ENCODE results near the gene ARHGAP12. TPM values are rescaled to one million over a fixed set of nuclear protein-coding genes. Genes with fewer than 3 reads are reported as not detected.
A peak's percentile ranks its signal among the peaks of the same experiment; 100 is the strongest.

The ARHGAP12 gene
- polyA plus RNA-seq, 4 donors, result 15.9 to 53.9 (median 32.9) TPM

DNA sequence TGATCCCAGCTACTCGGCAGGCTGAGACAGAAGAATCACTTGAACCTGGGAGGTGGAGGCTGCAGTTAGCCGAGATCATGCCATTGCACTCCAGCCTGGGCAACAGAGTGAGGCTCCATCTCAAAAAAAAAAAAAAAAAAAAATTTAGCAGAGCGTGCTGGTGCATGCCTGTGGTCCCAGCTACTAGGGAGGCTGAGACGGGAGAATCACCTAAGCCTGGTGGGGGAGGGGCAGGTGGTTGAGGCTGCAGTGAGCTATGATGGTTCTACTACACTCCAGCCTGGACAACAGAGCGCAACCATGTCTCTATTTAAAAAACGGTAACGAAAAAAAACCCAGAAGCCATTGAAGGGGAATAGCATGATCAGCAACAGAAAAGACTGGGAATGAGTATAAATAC, 89.9 kb downstream of the ARHGAP12 start:
- H3K36me3 ChIP-seq (ENCODE audit: control insufficient read depth in 3 of 3, insufficient read depth in 2 of 3, low read depth in 1 of 3, low read length in 3 of 3), result peaks cover 0 to 14% (median 4%) of the 10 kb centered on the region in 3 donors
- FAIRE-seq (no peak), DNase-seq (no peak)
- H3K4me3 ChIP-seq (ENCODE audit: low read depth in 1 of 3, low read length in 3 of 3), result no peak overlapping the region
- no peaks in the 10 kb centered on the region for H3K9me3 ChIP-seq (ENCODE audit: control insufficient read depth in 2 of 2, insufficient read depth in 1 of 2, low read depth in 1 of 2, low read length in 1 of 2)
- WGBS, 3 donors, result 95 to 98% (median 96%) methylated on average over 7 of the region's 7 CpGs
- no peaks in the 10 kb centered on the region for H3K4me1 ChIP-seq (ENCODE audit: control insufficient read depth in 3 of 3, insufficient read depth in 2 of 3, low read depth in 1 of 3, low read length in 2 of 3)
- no peaks in the 10 kb centered on the region for H3K27me3 ChIP-seq (ENCODE audit: control insufficient read depth in 3 of 3, insufficient read depth in 3 of 3, low read length in 3 of 3)
- no peak overlapping the region for H3K27ac ChIP-seq (ENCODE audit: low read depth in 1 of 3, low read length in 2 of 3)

DNA sequence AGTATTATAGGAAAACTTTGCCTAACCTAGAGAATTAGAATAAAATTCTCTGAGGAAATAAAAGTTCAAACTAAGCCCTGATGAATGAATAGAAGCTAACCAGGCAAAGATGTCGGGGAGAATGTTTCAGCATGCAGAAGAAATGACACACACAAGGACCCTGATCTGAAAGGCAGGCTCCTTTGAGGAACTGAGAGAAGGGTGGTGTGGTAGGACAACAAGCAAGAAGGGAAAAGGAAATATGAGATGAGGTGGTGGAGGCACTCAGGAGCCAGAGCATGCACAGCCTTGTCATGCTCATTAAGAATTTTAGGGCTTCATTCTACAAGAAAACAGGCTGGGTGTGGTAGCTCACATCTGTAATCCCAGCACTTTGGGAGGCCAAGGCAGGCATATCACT, 90.6 kb downstream of the ARHGAP12 start:
- DNase-seq, result no peak

GRCh38 chr10:31836569-31837406, 91.8 kb downstream of the ARHGAP12 start:
- no peaks in the 10 kb centered on the region for H3K27me3 ChIP-seq (ENCODE audit: control insufficient read depth in 3 of 3, insufficient read depth in 3 of 3, low read length in 3 of 3)
- no peak overlapping the region for H3K4me3 ChIP-seq (ENCODE audit: low read depth in 1 of 3, low read length in 3 of 3)
- H3K27ac ChIP-seq (ENCODE audit: low read depth in 1 of 3, low read length in 2 of 3), result no peak overlapping the region
- 78 to 83% (median 81%) methylated on average over 9 of the region's 9 CpGs for whole genome bisulfite sequencing, 3 donors
- H3K36me3 ChIP-seq (ENCODE audit: control insufficient read depth in 3 of 3, insufficient read depth in 2 of 3, low read depth in 1 of 3, low read length in 3 of 3), result peaks cover 0 to 14% (median 4%) of the 10 kb centered on the region in 3 donors
- no peak for FAIRE-seq
- H3K9me3 ChIP-seq (ENCODE audit: control insufficient read depth in 2 of 2, insufficient read depth in 1 of 2, low read depth in 1 of 2, low read length in 1 of 2), result no peaks in the 10 kb centered on the region
- H3K4me1 ChIP-seq (ENCODE audit: control insufficient read depth in 3 of 3, insufficient read depth in 2 of 3, low read depth in 1 of 3, low read length in 2 of 3), result no peaks in the 10 kb centered on the region
- DNase-seq, result peak in 1 of 2 donors; percentile 23

More for the DNA sequence above, 90.6 kb downstream of the ARHGAP12 start:
- Histone ChIP-seq H3K27ac (ENCODE audit: low read depth in 1 of 3, low read length in 2 of 3) (no peak overlapping the region), H3K36me3 (ENCODE audit: control insufficient read depth in 3 of 3, insufficient read depth in 2 of 3, low read depth in 1 of 3, low read length in 3 of 3) (peaks cover 0 to 14% (median 4%) of the 10 kb centered on the region in 3 donors), H3K27me3 (ENCODE audit: control insufficient read depth in 3 of 3, insufficient read depth in 3 of 3, low read length in 3 of 3) (no peaks in the 10 kb centered on the region), H3K4me1 (ENCODE audit: control insufficient read depth in 3 of 3, insufficient read depth in 2 of 3, low read depth in 1 of 3, low read length in 2 of 3) (no peaks in the 10 kb centered on the region), H3K4me3 (ENCODE audit: low read depth in 1 of 3, low read length in 3 of 3) (no peak overlapping the region), H3K9me3 (ENCODE audit: control insufficient read depth in 2 of 2, insufficient read depth in 1 of 2, low read depth in 1 of 2, low read length in 1 of 2) (no peaks in the 10 kb centered on the region)
- FAIRE-seq, result no peak
- WGBS, 3 donors, result 96 to 98% (median 96%) methylated on average over 1 of the region's 1 CpG

DNA sequence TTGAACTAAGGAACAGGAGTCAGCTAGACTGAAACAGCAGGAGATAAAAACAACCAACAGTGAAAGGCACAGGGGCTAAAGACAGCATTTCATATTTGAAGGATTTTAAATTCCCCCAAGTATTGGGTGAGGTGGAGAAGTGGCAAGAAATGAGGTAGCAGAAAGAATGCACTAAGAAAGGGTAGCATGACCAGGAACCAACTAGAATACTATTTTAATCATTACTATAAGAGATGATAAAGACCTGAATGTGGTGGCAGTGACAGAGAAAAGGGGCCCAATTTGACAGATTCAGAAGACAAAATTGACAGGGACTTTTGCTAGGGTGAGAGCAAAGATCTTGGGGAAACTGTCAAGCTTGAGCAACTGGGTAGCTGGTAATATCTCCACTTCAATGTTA, 94.9 kb downstream of the ARHGAP12 start:
- no peak for DNase-seq
- Histone ChIP-seq H3K4me3 (ENCODE audit: low read depth in 1 of 3, low read length in 3 of 3) (no peak overlapping the region), H3K27me3 (ENCODE audit: control insufficient read depth in 3 of 3, insufficient read depth in 3 of 3, low read length in 3 of 3) (no peaks in the 10 kb centered on the region), H3K27ac (ENCODE audit: low read depth in 1 of 3, low read length in 2 of 3) (no peak overlapping the region), H3K9me3 (ENCODE audit: control insufficient read depth in 2 of 2, insufficient read depth in 1 of 2, low read depth in 1 of 2, low read length in 1 of 2) (no peaks in the 10 kb centered on the region), H3K36me3 (ENCODE audit: control insufficient read depth in 3 of 3, insufficient read depth in 2 of 3, low read depth in 1 of 3, low read length in 3 of 3) (peaks cover 0 to 13% (median 4%) of the 10 kb centered on the region in 3 donors), H3K4me1 (ENCODE audit: control insufficient read depth in 3 of 3, insufficient read depth in 2 of 3, low read depth in 1 of 3, low read length in 2 of 3) (no peaks in the 10 kb centered on the region)
- no peak for FAIRE-seq

- Histone ChIP-seq H3K9me3 (ENCODE audit: control insufficient read depth in 2 of 2, insufficient read depth in 1 of 2, low read depth in 1 of 2, low read length in 1 of 2) (no peaks in the 10 kb centered on the region), H3K27me3 (ENCODE audit: control insufficient read depth in 3 of 3, insufficient read depth in 3 of 3, low read length in 3 of 3) (no peaks in the 10 kb centered on the region), H3K4me3 (ENCODE audit: low read depth in 1 of 3, low read length in 3 of 3) (no peak overlapping the region), H3K4me1 (ENCODE audit: control insufficient read depth in 3 of 3, insufficient read depth in 2 of 3, low read depth in 1 of 3, low read length in 2 of 3) (no peaks in the 10 kb centered on the region), H3K27ac (ENCODE audit: low read depth in 1 of 3, low read length in 2 of 3) (no peak overlapping the region), H3K36me3 (ENCODE audit: control insufficient read depth in 3 of 3, insufficient read depth in 2 of 3, low read depth in 1 of 3, low read length in 3 of 3) (peaks cover 0 to 6% (median 3%) of the 10 kb centered on the region in 3 donors)
- WGBS, 3 donors, result 85 to 90% (median 89%) methylated on average over 1 of the region's 1 CpG
- FAIRE-seq, result no peak
- no peak for DNase-seq
Measured at GRCh38 chr10:31832261-31832660, 96.4 kb downstream of the ARHGAP12 start.

- Histone ChIP-seq H3K9me3 (ENCODE audit: control insufficient read depth in 2 of 2, insufficient read depth in 1 of 2, low read depth in 1 of 2, low read length in 1 of 2) (no peaks in the 10 kb centered on the region), H3K4me1 (ENCODE audit: control insufficient read depth in 3 of 3, insufficient read depth in 2 of 3, low read depth in 1 of 3, low read length in 2 of 3) (no peaks in the 10 kb centered on the region), H3K27me3 (ENCODE audit: control insufficient read depth in 3 of 3, insufficient read depth in 3 of 3, low read length in 3 of 3) (no peaks in the 10 kb centered on the region), H3K27ac (ENCODE audit: low read depth in 1 of 3, low read length in 2 of 3) (no peak overlapping the region), H3K4me3 (ENCODE audit: low read depth in 1 of 3, low read length in 3 of 3) (no peak overlapping the region), H3K36me3 (ENCODE audit: control insufficient read depth in 3 of 3, insufficient read depth in 2 of 3, low read depth in 1 of 3, low read length in 3 of 3) (peaks cover 0 to 3% (median 2%) of the 10 kb centered on the region in 3 donors)
- FAIRE-seq, result no peak
- no peak for DNase-seq
- 74 to 93% (median 80%) methylated on average over 5 of the region's 5 CpGs for WGBS, 3 donors
Measured at GRCh38 chr10:31830887-31831286, 97.7 kb downstream of the ARHGAP12 start.

GRCh38 chr10:31829776-31830175, 98.9 kb downstream of the ARHGAP12 start:
- DNase-seq (no peak), FAIRE-seq (peak; percentile 77)
- Histone ChIP-seq H3K36me3 (ENCODE audit: control insufficient read depth in 3 of 3, insufficient read depth in 2 of 3, low read depth in 1 of 3, low read length in 3 of 3) (peaks cover 0 to 4% (median 1%) of the 10 kb centered on the region in 3 donors), H3K27me3 (ENCODE audit: control insufficient read depth in 3 of 3, insufficient read depth in 3 of 3, low read length in 3 of 3) (no peaks in the 10 kb centered on the region), H3K27ac (ENCODE audit: low read depth in 1 of 3, low read length in 2 of 3) (no peak overlapping the region), H3K4me1 (ENCODE audit: control insufficient read depth in 3 of 3, insufficient read depth in 2 of 3, low read depth in 1 of 3, low read length in 2 of 3) (no peaks in the 10 kb centered on the region), H3K9me3 (ENCODE audit: control insufficient read depth in 2 of 2, insufficient read depth in 1 of 2, low read depth in 1 of 2, low read length in 1 of 2) (no peaks in the 10 kb centered on the region), H3K4me3 (ENCODE audit: low read depth in 1 of 3, low read length in 3 of 3) (no peak overlapping the region)
- WGBS, 3 donors, result 95 to 100% (median 97%) methylated on average over 1 of the region's 1 CpG

- peaks cover 0 to 5% (median 2%) of the 10 kb centered on the region in 3 donors for H3K36me3 ChIP-seq (ENCODE audit: control insufficient read depth in 3 of 3, insufficient read depth in 2 of 3, low read depth in 1 of 3, low read length in 3 of 3)
- H3K27ac ChIP-seq (ENCODE audit: low read depth in 1 of 3, low read length in 2 of 3), result no peak overlapping the region
- DNase-seq (no peak), FAIRE-seq (no peak)
- no peaks in the 10 kb centered on the region for H3K9me3 ChIP-seq (ENCODE audit: control insufficient read depth in 2 of 2, insufficient read depth in 1 of 2, low read depth in 1 of 2, low read length in 1 of 2)
- WGBS, 3 donors, result 93 to 97% (median 94%) methylated on average over 4 of the region's 4 CpGs
- no peaks in the 10 kb centered on the region for H3K4me1 ChIP-seq (ENCODE audit: control insufficient read depth in 3 of 3, insufficient read depth in 2 of 3, low read depth in 1 of 3, low read length in 2 of 3)
- H3K27me3 ChIP-seq (ENCODE audit: control insufficient read depth in 3 of 3, insufficient read depth in 3 of 3, low read length in 3 of 3), result no peaks in the 10 kb centered on the region
- H3K4me3 ChIP-seq (ENCODE audit: low read depth in 1 of 3, low read length in 3 of 3), result no peak overlapping the region
Measured at GRCh38 chr10:31823358-31823757, 105.3 kb downstream of the ARHGAP12 start.

Data from small intestine (tissue), 7 donors.